Left lung (tissue), 10 donors: ENCODE results near the gene WDR5. TPM values are rescaled to one million over a fixed set of nuclear protein-coding genes. Genes with fewer than 3 reads are reported as not detected.
"Not testable (repeated sequence)": the region's sequence is repeated elsewhere in the genome, so short reads cannot be mapped to it uniquely, and the experiment has no call there.

Experiments
- ATAC-seq: fragments of 200-7000 bp; cut with Tn5 transposase; one replicate; pipeline ENCODE4 v1.9.1; 2020; ENCODE audit warnings: moderate library complexity
- DNase-seq, 4 donors: peaks; one replicate each; pipeline ENCODE4 v3.0.0-alpha.2; 2013 to 2020
- H3K27ac ChIP-seq, 2 donors: fragments of 200-600 bp; sonication (generic) in 1 of 2; one replicate each; pipeline versions ENCODE4 v1.5.0 to v1.8.0; 2020 to 2021
- H3K27me3 ChIP-seq, 2 donors: fragments of 200-600 bp; sonication (generic) in 1 of 2; one replicate each; pipeline versions ENCODE4 v1.5.0 to v1.8.0; 2020 to 2021
- H3K36me3 ChIP-seq, 2 donors: fragments of 200-600 bp; sonication (generic) in 1 of 2; one replicate each; pipeline versions ENCODE4 v1.5.0 to v1.8.0; 2020 to 2021
- H3K4me1 ChIP-seq, 2 donors: fragments of 200-600 bp; one replicate each; pipeline ENCODE4 v1.8.0; 2021
- H3K4me3 ChIP-seq, 2 donors: fragments of 200-600 bp; sonication (generic) in 1 of 2; one replicate each; pipeline versions ENCODE4 v1.5.0 to v1.8.0; 2020 to 2021; ENCODE audit warnings: mild to moderate bottlenecking in 1 of 2
- H3K9me3 ChIP-seq, 2 donors: fragments of 200-600 bp; sonication (generic) in 1 of 2; one replicate each; pipeline versions ENCODE4 v1.5.0 to v1.8.0; 2020 to 2021
- intact Hi-C, 2 donors: fragments of 100-400 bp; cut with DNase I; formaldehyde crosslinking; loops; one replicate each; pipeline versions ENCODE4 v1.11.2 to v1.14.2; 2022
- polyA plus RNA-seq, 6 donors: library from polyadenylated mRNA; unstranded; fragments of 120-200 nt; gene quantifications; one replicate each; pipeline ENCODE4 v1.2.1, GENCODE V29; 2013; ENCODE audit not compliant: insufficient read length in 6 of 6
- total RNA-seq, 2 donors: library from RNA; stranded (reverse); fragmentation: NEBNext Ultra II Directional; extraction: Animal tissue kit (Norgen Biotek cat#: 25700); gene quantifications; one replicate each; pipeline ENCODE4 v1.2.1, GENCODE V29; 2021
- TF ChIP-seq, protein P1 (sequence below), 2 donors: fragments of 200-600 bp; sonication (generic) in 1 of 2; IDR thresholded peaks; one replicate each; pipeline versions ENCODE4 v1.5.0 to v1.8.0; 2021; ENCODE audit warnings: antibody characterized with exemption in 2 of 2
- donor health status: DM: no; HTN: yes; CAD: no.
- donor health status: DM: no; HTN: no; CAD: no.

WDR5 gene
- total and polyA plus RNA-seq, 8 donors, result 23.7 to 36.3 (median 31.8) TPM

DNA sequence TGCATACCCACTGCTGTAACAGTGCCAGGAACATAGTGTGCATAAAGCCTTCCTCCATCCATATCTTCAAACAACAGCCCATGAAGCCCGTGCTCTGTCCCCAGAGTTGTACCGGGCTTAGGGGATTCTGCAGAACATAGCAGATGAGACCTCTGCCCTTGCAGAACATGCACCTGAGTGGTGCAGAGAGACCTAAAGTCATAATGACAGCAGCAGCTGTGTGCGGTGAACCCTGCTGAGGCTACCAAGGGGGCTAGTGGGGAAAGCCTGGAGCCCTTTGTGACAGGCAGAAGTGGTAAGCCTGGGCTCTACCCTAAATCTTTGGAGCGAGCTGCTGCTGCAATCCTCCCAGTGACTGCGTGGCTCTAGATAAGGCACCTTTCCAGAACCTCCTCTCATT is 35.8 kb upstream of the WDR5 start:
- ATAC-seq (no peak), DNase-seq (no peak)
- H3K36me3 ChIP-seq, result no peaks in the 10 kb centered on the region
- intact Hi-C loops, result no loop called here
- H3K4me3 ChIP-seq, result no peak overlapping the region
- H3K27ac ChIP-seq, result no peak overlapping the region
- H3K4me1 ChIP-seq, result no peaks in the 10 kb centered on the region
- H3K9me3 ChIP-seq, result no peaks in the 10 kb centered on the region
- no peaks in the 10 kb centered on the region for H3K27me3 ChIP-seq
- TF ChIP-seq, protein P1, sequence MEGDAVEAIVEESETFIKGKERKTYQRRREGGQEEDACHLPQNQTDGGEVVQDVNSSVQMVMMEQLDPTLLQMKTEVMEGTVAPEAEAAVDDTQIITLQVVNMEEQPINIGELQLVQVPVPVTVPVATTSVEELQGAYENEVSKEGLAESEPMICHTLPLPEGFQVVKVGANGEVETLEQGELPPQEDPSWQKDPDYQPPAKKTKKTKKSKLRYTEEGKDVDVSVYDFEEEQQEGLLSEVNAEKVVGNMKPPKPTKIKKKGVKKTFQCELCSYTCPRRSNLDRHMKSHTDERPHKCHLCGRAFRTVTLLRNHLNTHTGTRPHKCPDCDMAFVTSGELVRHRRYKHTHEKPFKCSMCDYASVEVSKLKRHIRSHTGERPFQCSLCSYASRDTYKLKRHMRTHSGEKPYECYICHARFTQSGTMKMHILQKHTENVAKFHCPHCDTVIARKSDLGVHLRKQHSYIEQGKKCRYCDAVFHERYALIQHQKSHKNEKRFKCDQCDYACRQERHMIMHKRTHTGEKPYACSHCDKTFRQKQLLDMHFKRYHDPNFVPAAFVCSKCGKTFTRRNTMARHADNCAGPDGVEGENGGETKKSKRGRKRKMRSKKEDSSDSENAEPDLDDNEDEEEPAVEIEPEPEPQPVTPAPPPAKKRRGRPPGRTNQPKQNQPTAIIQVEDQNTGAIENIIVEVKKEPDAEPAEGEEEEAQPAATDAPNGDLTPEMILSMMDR (IDR thresholded peaks at IDR 0.05), result no peak

DNA sequence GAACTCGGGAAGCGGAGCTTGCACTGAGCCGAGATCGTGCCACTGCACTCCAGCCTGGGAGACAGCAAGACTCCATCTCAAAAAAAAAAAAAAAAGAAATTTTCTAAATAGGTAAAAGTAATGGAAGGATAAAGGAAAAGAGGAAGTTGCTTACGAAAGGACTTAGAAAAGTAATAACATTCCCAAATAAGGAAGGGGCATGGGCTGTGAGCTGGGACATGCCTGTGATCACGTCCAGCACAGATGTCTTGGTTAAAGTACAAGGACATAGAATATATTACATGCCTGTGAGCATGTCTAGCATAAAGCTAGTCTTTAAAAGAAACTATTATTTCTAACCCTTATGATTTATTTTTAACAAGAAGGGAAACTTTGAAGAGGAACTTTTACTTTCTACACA is 34.7 kb upstream of the WDR5 start:
- H3K4me1 ChIP-seq, ATAC-seq, H3K9me3 ChIP-seq, H3K27ac ChIP-seq, H3K4me3 ChIP-seq, H3K27me3 ChIP-seq, DNase-seq, intact Hi-C loops, H3K36me3 ChIP-seq: not testable (repeated sequence)

DNA sequence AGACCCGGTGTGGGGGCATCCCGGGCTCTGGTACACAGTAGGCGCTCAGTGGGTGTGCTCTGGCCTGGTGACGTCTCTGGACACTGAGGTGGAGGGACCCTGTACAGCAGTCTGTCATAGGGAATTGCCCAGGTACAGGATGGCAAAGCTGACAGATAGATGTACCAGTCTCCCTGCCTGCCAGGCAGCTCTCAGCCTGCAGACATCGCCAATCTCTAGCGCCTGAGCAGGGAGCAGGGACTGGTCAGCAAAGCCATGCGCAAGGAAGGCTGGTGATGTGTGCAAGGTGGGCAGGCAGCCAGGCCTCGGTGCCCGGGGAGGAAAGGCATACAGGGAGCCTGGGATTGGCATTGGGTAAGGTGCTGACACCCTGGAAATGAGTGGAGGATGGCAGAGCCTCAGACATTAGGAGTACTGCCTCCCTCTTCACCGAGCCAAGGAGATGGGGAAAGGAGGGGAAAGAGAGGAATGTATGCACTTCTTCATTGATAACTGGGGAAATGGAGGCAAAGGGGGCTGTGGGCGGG is 34.2 kb upstream of the WDR5 start:
- ATAC-seq (no peak), DNase-seq (no peak)
- intact Hi-C loops, result no loop called here
- Histone ChIP-seq H3K4me3 (no peak overlapping the region), H3K27me3 (peaks cover 0 to 6% of the 10 kb centered on the region in 2 donors), H3K9me3 (no peaks in the 10 kb centered on the region), H3K4me1 (no peaks in the 10 kb centered on the region), H3K27ac (no peak overlapping the region), H3K36me3 (no peaks in the 10 kb centered on the region)
- TF ChIP-seq, protein P1 (IDR thresholded peaks at IDR 0.05), result no peak

DNA sequence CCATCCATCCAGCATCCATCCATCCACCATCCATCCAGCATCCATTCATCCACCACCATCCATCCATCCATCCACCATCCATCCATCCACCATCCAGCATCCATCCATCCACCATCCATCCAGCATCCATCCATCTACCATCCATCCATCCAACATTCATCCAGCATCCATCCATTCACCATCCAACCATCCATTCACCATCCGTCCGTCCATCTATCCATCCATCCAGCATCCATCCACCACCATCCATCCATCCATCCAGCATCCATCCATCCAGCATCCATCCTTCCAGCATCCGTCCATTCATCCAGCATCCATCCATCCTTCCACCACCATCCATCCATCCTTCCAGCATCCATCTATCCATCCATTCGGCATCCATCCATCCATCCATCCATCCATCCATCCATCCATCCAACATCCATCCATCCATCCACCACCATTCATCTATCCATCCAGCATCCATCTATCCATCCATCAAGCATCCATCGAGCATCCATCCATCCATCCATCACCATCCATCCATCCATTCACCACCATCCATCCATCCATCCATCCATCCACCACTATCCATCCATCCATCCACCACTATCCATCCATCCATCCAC is 32.4 kb upstream of the WDR5 start:
- Histone ChIP-seq H3K4me3 (no peak overlapping the region), H3K27ac (no peak overlapping the region), H3K4me1 (no peaks in the 10 kb centered on the region), H3K36me3 (no peaks in the 10 kb centered on the region), H3K27me3 (peaks cover 0 to 6% of the 10 kb centered on the region in 2 donors), H3K9me3 (no peaks in the 10 kb centered on the region)
- intact Hi-C loops, result no loop called here
- ATAC-seq (no peak), DNase-seq (no peak)
- TF ChIP-seq, protein P1 (IDR thresholded peaks at IDR 0.05), result no peak

DNA sequence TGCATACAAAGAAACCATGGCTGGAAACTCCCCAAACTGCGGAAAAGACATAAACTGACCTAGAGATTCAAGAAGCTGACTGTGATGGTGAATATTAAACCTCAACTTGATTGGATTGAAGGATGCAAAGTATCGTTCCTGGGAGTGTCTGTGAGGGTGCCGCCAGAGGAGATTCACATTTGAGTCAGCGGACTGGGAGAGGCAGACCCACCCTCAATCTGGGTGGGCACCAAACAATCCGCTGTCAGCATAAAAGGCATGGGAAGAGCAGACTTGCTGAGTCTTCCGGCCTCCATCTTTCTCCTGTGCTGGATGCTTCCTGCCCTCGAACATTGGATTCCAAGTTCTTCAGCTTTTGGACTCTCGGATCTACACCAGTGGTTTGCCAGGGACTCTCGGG is 24.8 kb upstream of the WDR5 start:
- TF ChIP-seq, protein P1 (IDR thresholded peaks at IDR 0.05), result no peak
- Histone ChIP-seq H3K27me3 (peaks cover 0 to 4% of the 10 kb centered on the region in 2 donors), H3K9me3 (no peaks in the 10 kb centered on the region), H3K27ac (no peak overlapping the region), H3K4me3 (no peak overlapping the region), H3K4me1 (no peaks in the 10 kb centered on the region), H3K36me3 (no peaks in the 10 kb centered on the region)
- DNase-seq (no peak), ATAC-seq (no peak)
- intact Hi-C loops, result no loop called here

DNA sequence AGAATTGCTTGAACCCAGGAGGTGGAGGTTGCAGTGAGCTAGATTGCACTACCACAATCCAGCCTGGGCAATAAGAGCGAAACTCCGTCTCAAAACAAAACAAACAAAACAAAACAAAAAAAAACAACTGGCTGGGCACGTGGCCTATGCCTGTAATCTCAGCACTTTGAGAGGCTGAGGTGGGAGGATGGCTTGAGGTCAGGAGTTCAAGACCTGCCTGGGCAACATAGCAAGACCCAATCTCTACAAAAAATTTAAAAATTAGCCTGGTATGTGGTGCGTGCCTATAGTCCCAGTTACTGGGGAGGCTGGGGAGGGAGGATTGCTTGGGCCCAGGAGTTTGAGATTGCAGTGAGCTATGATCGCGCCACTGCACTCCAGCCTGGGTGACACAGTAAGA is 23.3 kb upstream of the WDR5 start:
- Histone ChIP-seq H3K36me3 (no peaks in the 10 kb centered on the region), H3K27ac (no peak overlapping the region), H3K27me3 (no peaks in the 10 kb centered on the region), H3K4me1 (no peaks in the 10 kb centered on the region), H3K4me3 (no peak overlapping the region), H3K9me3 (no peaks in the 10 kb centered on the region)
- ATAC-seq, result no peak
- TF ChIP-seq, protein P1 (IDR thresholded peaks at IDR 0.05), result no peak
- no peak for DNase-seq
- intact Hi-C loops, result no loop called here

DNA sequence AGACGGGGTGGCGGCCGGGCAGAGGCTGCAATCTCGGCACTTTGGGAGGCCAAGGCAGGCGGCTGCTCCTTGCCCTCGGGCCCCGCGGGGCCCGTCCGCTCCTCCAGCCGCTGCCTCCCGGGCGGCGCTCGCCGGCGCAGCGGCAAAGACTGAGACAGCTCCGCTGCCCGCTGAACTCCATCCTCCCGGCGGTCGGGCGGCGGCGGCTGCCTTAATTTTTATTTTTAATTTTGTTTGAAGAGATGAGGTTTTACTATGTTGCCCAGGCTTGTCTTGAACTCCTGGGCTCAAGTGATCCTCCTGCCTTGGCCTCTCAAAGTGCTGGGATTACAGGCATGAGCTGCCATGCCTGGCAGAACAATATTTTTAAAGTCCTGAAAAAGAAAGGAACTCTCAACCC is 16.9 kb upstream of the WDR5 start:
- H3K27me3 ChIP-seq, ATAC-seq, DNase-seq, H3K9me3 ChIP-seq, H3K27ac ChIP-seq, intact Hi-C loops, H3K36me3 ChIP-seq, H3K4me3 ChIP-seq: not testable (repeated sequence)
- peaks cover 0 to 16% of the 10 kb centered on the region in 2 donors for H3K4me1 ChIP-seq
